Occipital lobe (tissue), 2 donors: ENCODE data around the gene MDC1. TPM values are rescaled to one million over a fixed set of nuclear protein-coding genes. Genes with fewer than 3 reads are reported as not detected.

Source experiments
- small RNA-seq: library from RNA; depleted of rRNA; stranded (forward); fragments of <200 nt; gene quantifications from one replicate; pipeline ENCODE3, GENCODE V24; 2014
- total RNA-seq: library from RNA; depleted of rRNA; stranded (reverse); fragments of >200 nt; gene quantifications from one replicate; pipeline ENCODE4 v1.2.3, GENCODE V29; 2014

The MDC1 gene
- total RNA-seq, 1 donor from 2014 or later, result 12.5 TPM

Small RNA genes lying within 50 kb of the gene (small RNA-seq; reads per million reads assigned to genes)
- gene RF00019 (not detected), gene RN7SL353P (not detected)

Other genes with a start within 250 kb of the MDC1 start
- 29.8 TPM for gene HLA-E, start 227.8 kb downstream of the MDC1 start, total RNA-seq
- gene GNL1, start 160.8 kb downstream of the MDC1 start, total RNA-seq, result 38.1 TPM
- 13.6 TPM for gene PRR3, start 160.0 kb downstream of the MDC1 start, total RNA-seq
- 17.5 TPM for gene ABCF1, start 145.8 kb downstream of the MDC1 start, total RNA-seq
- 55.7 TPM for gene PPP1R10, start 100.0 kb downstream of the MDC1 start, total RNA-seq
- 39.9 TPM for gene MRPS18B, start 99.4 kb downstream of the MDC1 start, total RNA-seq
- gene ATAT1, start 90.4 kb downstream of the MDC1 start, total RNA-seq, result 38.4 TPM
- gene C6orf136, start 70.1 kb downstream of the MDC1 start, total RNA-seq, result 18.4 TPM
- 20.9 TPM for gene DHX16, start 44.3 kb downstream of the MDC1 start, total RNA-seq
- 34.5 TPM for gene PPP1R18, start 30.6 kb downstream of the MDC1 start, total RNA-seq
- 1.2 TPM for gene NRM, start 26.3 kb downstream of the MDC1 start, total RNA-seq
- 1,190 TPM for gene TUBB, start 3.1 kb upstream of the MDC1 start, total RNA-seq
- 43.4 TPM for gene FLOT1, start 25.4 kb upstream of the MDC1 start, total RNA-seq
- 3.0 TPM for gene IER3, start 27.3 kb upstream of the MDC1 start, total RNA-seq
- gene DDR1, start 167.2 kb upstream of the MDC1 start, total RNA-seq, result 108 TPM
- gene GTF2H4, start 190.9 kb upstream of the MDC1 start, total RNA-seq, result 20.0 TPM
- gene VARS2, start 197.0 kb upstream of the MDC1 start, total RNA-seq, result 31.2 TPM
- not detected for gene SFTA2, start 214.9 kb upstream of the MDC1 start, total RNA-seq
- not detected for gene MUCL3, start 223.7 kb upstream of the MDC1 start, total RNA-seq